ENCODE results near the gene CCN2.

The CCN2 gene, protein sequence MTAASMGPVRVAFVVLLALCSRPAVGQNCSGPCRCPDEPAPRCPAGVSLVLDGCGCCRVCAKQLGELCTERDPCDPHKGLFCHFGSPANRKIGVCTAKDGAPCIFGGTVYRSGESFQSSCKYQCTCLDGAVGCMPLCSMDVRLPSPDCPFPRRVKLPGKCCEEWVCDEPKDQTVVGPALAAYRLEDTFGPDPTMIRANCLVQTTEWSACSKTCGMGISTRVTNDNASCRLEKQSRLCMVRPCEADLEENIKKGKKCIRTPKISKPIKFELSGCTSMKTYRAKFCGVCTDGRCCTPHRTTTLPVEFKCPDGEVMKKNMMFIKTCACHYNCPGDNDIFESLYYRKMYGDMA

DNA sequence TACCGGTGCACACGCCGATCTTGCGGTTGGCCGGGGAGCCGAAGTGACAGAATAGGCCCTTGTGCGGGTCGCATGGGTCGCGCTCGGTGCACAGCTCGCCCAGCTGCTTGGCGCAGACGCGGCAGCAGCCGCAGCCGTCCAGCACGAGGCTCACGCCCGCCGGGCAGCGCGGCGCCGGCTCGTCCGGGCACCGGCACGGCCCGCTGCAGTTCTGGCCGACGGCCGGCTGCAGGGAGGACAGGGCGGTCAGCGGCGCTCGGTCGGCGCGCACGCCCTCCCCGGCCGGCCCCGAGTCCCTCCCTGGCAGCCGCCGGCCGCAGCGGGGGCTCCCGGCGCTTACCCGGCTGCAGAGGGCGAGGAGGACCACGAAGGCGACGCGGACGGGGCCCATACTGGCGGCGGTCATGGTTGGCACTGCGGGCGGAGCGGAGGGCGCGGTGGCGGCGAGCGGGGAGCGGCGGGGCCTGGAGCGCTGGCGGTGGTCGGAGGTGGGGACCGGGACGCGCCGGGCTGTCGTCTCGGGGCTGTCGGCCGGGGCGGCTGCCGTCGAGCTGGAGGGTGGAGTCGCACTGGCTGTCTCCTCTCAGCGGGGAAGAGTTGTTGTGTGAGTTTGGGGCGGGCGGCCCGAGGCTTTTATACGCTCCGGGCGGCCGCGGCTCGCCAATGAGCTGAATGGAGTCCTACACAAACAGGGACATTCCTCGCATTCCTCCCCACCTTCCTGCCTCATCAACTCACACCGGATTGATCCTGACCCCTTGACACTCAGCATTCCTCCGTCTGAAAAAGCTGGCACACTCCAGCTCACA, at the start of gene CCN2:
Gene CCN2 (minus strand): TSS at position 606 of the 809 bp plus-strand sequence. CDS start 200 bp downstream, at position 406.
- peak; percentile 63 for DNase-seq

DNA sequence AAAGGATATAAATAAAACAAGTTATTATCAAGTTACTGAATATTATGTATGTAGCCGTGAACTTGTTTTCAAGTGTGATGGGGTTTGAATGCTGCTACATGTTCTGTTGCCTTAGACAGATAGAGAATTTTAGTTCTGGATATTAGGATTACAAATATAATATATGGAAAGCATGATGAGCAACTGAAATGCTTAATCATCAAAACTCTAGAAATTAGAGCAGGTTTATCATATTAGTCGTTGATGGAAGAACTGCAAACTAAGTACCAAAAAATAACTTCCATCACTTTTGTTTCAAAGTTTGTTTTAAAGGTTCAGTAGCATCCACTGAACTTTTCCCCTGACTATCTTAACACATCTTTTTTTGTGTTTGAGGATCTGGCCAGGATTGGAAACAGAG, 49.1 kb upstream of the CCN2 start:
- no peak for DNase-seq

GRCh38 chr6:131999545-132000146, 48.5 kb upstream of the CCN2 start:
- DNase-seq = no peak

DNA sequence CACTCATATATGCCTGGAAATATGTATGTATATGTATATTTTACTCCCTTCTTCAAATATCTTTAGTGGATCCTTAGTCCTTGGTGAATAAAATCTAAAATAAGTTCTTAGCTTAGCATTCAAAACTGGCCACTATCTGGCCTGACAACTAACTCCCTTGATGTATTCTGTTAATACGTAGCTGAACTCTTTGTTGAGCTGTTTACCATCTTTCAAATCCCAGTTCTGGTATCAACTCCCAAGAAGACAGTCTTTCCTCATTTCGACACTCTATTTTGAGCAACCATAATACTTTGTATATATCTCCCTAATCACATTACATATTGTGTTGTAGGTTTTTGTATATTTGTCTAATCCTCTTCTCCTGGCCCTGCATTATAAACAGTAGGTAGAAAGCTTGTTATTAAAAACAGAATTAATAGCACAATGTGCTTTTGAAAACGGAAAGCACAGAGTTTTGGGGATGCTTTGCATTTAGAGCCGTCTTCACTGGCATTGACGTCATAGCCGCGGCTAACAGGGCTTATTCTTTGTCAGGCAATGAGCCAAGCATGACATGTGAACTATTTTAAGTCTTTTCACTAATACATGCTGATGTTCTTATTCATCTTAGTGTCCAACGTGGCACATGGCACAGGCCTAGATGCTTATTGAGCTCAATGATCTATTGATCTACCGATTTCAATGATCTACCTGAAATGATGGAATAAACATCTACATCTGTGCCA, 47.2 kb upstream of the CCN2 start:
- DNase-seq = no peak

DNA sequence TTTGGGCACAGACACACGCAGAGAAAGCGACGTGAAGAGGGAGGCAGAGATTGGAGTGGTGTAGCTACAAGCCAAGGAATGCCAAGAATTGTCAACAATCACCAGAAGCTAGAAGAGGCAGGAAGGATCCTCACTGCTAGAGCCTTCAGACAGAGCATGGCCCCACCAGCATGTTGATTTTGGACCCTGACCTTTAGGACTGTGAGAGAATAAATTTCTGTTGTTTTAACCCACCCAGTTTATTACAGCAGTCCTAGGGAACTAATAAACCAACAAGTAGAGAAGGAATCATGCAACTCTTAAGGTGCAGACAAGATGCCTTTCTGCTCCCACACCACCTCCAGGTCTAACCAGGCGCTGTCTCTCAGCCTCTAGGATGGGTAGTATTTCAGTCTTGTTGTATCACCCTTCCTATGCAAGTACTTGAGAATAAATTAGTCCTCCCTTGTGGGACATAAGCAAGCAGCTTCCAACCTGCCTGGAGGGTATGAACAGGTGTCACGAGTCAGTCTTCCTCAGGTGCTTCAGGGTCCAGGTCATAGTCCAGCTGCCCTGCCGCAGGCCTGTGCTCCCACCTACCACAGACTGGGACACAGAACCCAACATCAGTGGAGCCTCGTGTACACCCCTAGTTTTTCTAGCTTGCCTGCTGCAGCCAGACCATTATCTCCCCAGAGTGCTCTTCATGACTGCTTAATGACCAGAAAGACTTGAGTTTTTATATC, 46.4 kb upstream of the CCN2 start:
- DNase-seq = no peak

DNA sequence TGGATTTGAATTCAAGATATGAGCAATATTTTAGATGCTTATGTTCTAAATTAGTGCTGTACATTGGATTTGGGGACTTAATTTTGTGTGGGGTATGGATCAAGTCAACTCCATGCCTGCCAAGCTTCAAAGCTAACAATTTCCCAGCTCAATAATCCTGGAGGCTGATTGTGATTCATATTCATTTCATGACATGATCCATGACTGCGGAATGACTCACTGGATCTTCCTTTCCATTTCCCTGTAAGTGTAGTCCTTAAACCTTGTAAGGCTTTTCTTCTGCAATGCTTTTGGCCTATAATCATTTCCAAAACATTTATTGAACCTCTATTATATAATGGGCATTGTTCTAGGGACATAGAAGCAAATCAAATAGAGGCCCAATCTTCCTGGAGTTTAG, 44.7 kb upstream of the CCN2 start:
- DNase-seq = no peak

DNA sequence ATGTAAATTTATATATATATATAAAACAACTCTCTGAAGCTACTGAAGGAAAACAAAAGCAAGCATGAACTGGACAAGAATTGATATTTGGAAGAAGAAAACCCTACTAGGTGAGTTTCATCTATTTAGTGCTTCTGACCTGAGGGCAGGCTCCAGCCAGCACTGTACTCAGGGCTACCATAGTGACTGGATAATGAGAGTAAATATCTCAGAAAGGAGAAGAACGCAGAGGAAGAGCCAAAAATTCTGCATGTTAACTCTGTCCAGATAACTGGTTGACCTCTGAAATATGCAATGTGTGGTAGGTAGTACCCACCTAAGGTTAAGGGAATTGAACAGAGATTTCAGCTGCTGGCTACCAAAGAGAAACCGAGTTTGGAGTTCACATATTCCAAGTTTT, 41.4 kb upstream of the CCN2 start:
- DNase-seq = no peak

DNA sequence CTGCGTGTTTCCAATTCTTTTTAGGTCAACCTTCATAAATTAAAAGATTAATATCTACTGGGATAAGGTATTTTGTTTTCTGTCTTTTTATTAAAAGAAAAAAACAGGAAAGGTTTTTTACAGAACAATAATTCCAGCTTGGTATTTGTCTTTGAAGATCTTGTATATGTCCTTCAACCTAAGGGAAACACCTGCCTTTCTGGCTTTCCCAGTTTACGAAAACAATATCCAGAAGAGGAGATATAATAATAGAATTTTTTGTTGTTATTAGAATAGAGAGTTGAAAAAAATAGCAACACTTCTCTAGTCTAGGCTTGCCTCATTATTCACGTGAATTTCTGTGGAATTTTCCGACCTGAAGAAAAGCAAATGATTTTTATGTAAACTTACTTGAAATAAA, 37.9 kb upstream of the CCN2 start:
- no peak for DNase-seq

- DNase-seq = no peak
Observed at GRCh38 chr6:131982740-131983259, 31.6 kb upstream of the CCN2 start.

DNA sequence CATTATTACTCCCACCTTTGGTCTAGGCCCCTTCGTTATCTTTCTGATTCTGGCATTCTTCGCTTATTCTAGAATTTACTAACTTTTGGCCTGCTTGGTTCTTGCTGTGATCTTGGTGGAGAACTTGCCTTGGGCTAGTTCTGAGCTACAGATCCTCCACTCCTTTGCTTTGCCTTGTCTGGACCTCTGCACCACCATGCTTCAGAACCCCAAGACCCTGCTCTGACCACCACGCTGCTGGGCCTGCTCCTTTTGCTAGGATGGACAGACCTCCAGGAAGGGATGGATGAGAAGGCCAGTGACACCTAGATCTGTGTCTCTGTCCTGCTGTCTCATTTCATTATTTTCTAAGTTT, 30.4 kb upstream of the CCN2 start:
- no peak for DNase-seq

DNA sequence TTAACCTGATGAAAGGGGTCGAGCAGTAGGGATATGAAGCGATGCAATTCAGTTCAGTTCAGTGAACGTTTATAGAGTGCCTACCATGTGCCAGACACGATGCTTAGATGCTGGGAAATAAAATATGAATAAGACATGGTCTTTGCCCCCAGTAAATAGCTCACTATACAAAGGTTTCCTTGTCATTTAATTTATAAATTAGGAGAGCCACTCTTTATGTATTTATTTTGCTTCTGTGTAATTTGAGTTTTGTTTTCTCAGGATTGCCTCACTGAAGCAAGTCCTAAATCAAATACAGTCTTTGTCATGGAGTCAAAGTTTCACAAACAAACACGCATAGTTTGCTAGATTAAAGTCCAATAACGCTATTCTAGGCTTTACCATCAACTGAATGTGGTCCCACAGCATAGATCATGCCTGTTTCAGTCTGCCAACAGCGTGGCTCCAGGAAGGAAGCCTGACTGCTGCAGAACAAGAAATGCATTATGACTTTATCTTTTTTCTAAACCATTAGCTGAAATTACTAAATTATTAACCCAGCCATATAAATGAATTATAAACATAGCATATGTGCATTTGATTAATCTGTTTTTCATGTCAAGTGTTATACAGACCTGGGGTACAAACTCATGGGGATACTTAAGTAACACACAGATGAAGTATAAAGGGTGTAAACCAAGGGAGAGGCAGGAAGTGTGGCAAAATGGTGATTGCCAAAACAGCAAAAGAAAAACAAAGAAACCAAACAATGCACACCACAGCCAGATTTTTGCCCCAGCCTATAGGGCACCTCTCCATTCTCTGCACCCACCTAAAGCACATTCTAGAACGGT, 29.8 kb upstream of the CCN2 start:
- no peak for DNase-seq

DNA sequence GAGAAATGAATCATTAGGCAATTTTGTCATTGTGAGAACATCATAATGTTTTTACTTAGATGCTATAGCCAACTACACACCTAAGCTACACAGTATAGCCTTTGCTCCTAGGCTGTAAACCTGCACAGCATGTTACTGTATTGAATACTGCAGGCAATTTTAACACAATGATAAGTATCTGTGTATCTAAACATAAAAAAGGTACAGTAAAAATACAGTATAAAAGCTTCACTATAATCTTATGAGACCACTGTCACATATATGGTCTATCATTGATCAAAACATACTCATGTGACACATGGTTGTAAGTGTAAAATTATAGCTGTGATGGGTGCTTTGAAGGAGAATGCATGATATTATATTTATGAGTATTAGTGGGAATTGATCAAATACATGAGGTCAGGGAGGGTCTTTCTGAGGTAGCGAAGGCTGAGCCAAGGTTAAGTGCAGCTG, 29.2 kb upstream of the CCN2 start:
- no peak for DNase-seq

DNA sequence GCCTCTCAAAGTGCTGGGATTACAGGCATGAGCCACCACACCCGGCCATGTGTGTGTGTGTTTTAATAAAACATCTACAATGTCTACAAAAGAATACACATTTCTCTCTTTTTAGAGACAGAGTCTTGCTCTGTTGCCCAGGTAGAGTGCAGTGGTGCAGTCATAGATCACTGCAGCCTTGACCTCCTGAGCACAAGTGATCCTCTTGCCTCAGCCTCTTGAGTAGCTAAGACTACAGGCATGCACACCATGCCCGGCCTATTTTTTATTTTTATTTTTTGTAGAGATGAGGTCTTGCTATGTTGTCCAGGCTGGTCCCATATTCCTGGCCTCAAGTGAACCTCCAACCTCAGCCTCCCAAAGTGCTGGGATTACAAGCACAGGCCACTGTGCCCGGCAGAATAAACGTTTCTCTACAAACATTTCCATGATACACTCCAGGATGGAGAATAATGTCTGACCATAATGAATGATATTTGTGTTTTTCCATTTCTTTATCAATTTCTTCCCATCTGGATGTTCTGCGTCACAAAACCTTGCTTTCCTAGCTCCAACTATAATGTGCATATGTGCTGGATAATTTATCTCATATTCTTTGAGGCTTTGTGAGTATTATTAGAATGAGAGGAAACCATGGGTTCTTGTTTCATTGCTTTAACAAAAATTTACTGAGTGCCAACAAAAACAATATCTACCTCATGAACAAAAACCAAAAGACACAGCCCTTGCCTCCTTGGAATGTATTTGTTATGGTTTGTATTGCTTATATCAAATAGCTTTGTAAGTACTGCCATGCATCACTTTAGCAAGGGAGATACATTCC, 28.6 kb upstream of the CCN2 start:
- no peak for DNase-seq

DNA sequence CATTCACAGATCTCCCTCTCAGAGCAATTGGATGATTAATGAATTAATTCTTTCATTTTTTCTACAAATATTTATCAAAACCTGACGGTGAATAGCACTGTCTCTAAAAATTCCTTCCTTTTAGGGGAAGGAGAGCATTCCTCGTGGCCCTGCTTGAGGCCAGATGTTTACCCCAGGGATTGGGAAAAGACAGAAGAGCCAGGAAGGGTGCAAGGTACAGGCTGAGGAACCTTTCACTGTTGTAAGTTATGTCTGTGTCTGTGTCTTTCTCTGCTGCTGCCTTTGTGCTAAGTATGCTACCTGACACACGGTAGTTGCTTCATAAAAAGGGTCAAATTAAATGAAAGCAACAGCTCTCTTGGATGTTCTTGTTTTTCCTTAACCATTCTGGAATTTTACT, 27.4 kb upstream of the CCN2 start:
- no peak for DNase-seq

DNA sequence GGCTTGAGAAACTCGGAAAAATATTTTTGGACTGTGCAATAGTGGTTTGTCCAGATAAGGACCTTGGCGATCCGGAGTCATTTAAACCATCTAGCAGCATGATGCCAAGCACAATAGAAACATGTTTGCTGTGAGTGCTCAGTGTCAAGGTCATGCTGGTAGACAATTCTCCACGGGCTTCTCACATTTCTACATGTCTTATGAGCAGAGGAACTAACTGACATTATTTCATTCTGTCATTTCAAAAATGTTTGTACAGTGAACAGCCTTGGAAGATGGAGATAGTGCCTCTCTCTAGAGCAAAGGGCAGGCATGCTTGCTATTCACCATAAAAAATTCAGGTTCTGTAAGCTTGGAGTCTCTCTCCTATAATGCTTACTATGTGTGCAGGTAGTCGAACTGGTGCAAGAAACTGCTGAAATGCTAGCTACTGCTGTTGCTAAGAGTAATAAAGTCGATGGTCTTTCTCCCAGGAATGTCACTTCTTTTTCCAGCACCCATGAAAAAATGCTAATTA, 25.4 kb upstream of the CCN2 start:
- peak; percentile 20 for DNase-seq

GRCh38 chr6:131972741-131973140, 21.6 kb upstream of the CCN2 start:
- no peak for DNase-seq

GRCh38 chr6:131970076-131970859, 19.1 kb upstream of the CCN2 start:
- DNase-seq = no peak

GRCh38 chr6:131968656-131969055, 17.5 kb upstream of the CCN2 start:
- no peak for DNase-seq

GRCh38 chr6:131967948-131968347, 16.8 kb upstream of the CCN2 start:
- DNase-seq = no peak
